ENCODE measurements around the gene GAMT.

GRCh38 chr19:1425102-1425837 is 23.9 kb upstream of the GAMT start:
- no peak for TF ChIP-seq ZNF138 (CRISPR knock-in tag; conservative IDR thresholded peaks at IDR 0.05)
- TF ChIP-seq CTCF (IDR thresholded peaks at IDR 0.05): no peak
- no peak for TF ChIP-seq MXD4 (CRISPR knock-in tag; IDR thresholded peaks at IDR 0.05; ENCODE audit: borderline replicate concordance)
- TF ChIP-seq KAT7 (CRISPR knock-in tag; IDR thresholded peaks at IDR 0.05; ENCODE audit: borderline replicate concordance): no peak
- no peak for TF ChIP-seq TEAD4 (CRISPR knock-in tag; IDR thresholded peaks at IDR 0.05)
- no peak for TF ChIP-seq FOXJ3 (CRISPR knock-in tag; IDR thresholded peaks at IDR 0.05; ENCODE audit: borderline replicate concordance)
- TF ChIP-seq, protein P1, sequence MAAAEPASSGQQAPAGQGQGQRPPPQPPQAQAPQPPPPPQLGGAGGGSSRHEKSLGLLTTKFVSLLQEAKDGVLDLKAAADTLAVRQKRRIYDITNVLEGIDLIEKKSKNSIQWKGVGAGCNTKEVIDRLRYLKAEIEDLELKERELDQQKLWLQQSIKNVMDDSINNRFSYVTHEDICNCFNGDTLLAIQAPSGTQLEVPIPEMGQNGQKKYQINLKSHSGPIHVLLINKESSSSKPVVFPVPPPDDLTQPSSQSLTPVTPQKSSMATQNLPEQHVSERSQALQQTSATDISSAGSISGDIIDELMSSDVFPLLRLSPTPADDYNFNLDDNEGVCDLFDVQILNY (CRISPR knock-in tag; IDR thresholded peaks at IDR 0.05): no peak
- no peak for TF ChIP-seq MYBL2 (CRISPR knock-in tag; IDR thresholded peaks at IDR 0.05)
- TF ChIP-seq ZBTB43 (CRISPR knock-in tag; IDR thresholded peaks at IDR 0.05): no peak
- no peak for TF ChIP-seq JUN (CRISPR knock-in tag; IDR thresholded peaks at IDR 0.05)
- no peak for TF ChIP-seq TP53 (CRISPR knock-in tag; IDR thresholded peaks at IDR 0.05)
- no peak for TF ChIP-seq ZBTB21 (CRISPR knock-in tag; IDR thresholded peaks at IDR 0.05; ENCODE audit: borderline replicate concordance)
